Measurements from ENCODE around the gene PCDH9.
A peak's percentile ranks its signal among the peaks of the same experiment; 100 is the strongest.

PCDH9 gene

GRCh38 chr13:66948910-66949309 lies 281.2 kb downstream of the PCDH9 start:
- H3K4me3 ChIP-seq (ENCODE audit: low read depth, low read length), result no peak overlapping the region
- DNase-seq (ENCODE audit: low read depth), result no peak
- TF ChIP-seq CTCF (conservative IDR thresholded peaks at IDR 0.05; ENCODE audit: low read depth, low read length), result no peak

- no peak for DNase-seq (ENCODE audit: low read depth)
- H3K4me3 ChIP-seq (ENCODE audit: low read depth, low read length), result no peak overlapping the region
- TF ChIP-seq CTCF (conservative IDR thresholded peaks at IDR 0.05; ENCODE audit: low read depth, low read length), result no peak
Measured at GRCh38 chr13:66943530-66943929, 286.6 kb downstream of the PCDH9 start.

GRCh38 chr13:66940113-66940512 lies 290.0 kb downstream of the PCDH9 start:
- no peak for TF ChIP-seq CTCF (conservative IDR thresholded peaks at IDR 0.05; ENCODE audit: low read depth, low read length)
- no peak overlapping the region for H3K4me3 ChIP-seq (ENCODE audit: low read depth, low read length)
- no peak for DNase-seq (ENCODE audit: low read depth)

- TF ChIP-seq CTCF (conservative IDR thresholded peaks at IDR 0.05; ENCODE audit: low read depth, low read length), result no peak
- no peak overlapping the region for H3K4me3 ChIP-seq (ENCODE audit: low read depth, low read length)
- no peak for DNase-seq (ENCODE audit: low read depth)
Measured at GRCh38 chr13:66937423-66937822, 292.7 kb downstream of the PCDH9 start.

GRCh38 chr13:66933994-66934393 lies 296.1 kb downstream of the PCDH9 start:
- no peak overlapping the region for H3K4me3 ChIP-seq (ENCODE audit: low read depth, low read length)
- DNase-seq (ENCODE audit: low read depth), result peak; percentile 62
- TF ChIP-seq CTCF (conservative IDR thresholded peaks at IDR 0.05; ENCODE audit: low read depth, low read length), result no peak

- no peak for TF ChIP-seq CTCF (conservative IDR thresholded peaks at IDR 0.05; ENCODE audit: low read depth, low read length)
- DNase-seq (ENCODE audit: low read depth), result no peak
- H3K4me3 ChIP-seq (ENCODE audit: low read depth, low read length), result no peak overlapping the region
Measured at GRCh38 chr13:66933527-66933926, 296.6 kb downstream of the PCDH9 start.

GRCh38 chr13:66927562-66927961 lies 302.6 kb downstream of the PCDH9 start:
- no peak overlapping the region for H3K4me3 ChIP-seq (ENCODE audit: low read depth, low read length)
- DNase-seq (ENCODE audit: low read depth), result no peak
- no peak for TF ChIP-seq CTCF (conservative IDR thresholded peaks at IDR 0.05; ENCODE audit: low read depth, low read length)
